Measurements from ENCODE around the gene FRMD5.

The FRMD5 gene

GRCh38 chr15:44163370-44163769 lies 31.7 kb downstream of the FRMD5 start:
- TF ChIP-seq CTCF (IDR thresholded peaks at IDR 0.05; ENCODE audit: low read depth, low read length) = no peak
- DNase-seq (ENCODE audit: extremely low read depth, low read depth) = no peak

- no peak for DNase-seq (ENCODE audit: extremely low read depth, low read depth)
- no peak for TF ChIP-seq CTCF (IDR thresholded peaks at IDR 0.05; ENCODE audit: low read depth, low read length)
These were observed 34.3 kb downstream of the FRMD5 start for GRCh38 chr15:44160796-44161195.

- DNase-seq (ENCODE audit: extremely low read depth, low read depth) = no peak
- TF ChIP-seq CTCF (IDR thresholded peaks at IDR 0.05; ENCODE audit: low read depth, low read length) = no peak
These were observed 35.6 kb downstream of the FRMD5 start for GRCh38 chr15:44159492-44159891.

- no peak for TF ChIP-seq CTCF (IDR thresholded peaks at IDR 0.05; ENCODE audit: low read depth, low read length)
- DNase-seq (ENCODE audit: extremely low read depth, low read depth) = no peak
These were observed 37.0 kb downstream of the FRMD5 start for GRCh38 chr15:44158111-44158510.

GRCh38 chr15:44157679-44158078 lies 37.4 kb downstream of the FRMD5 start:
- no peak for TF ChIP-seq CTCF (IDR thresholded peaks at IDR 0.05; ENCODE audit: low read depth, low read length)
- DNase-seq (ENCODE audit: extremely low read depth, low read depth) = peak; percentile 64

GRCh38 chr15:44153352-44153751 lies 41.7 kb downstream of the FRMD5 start:
- no peak for TF ChIP-seq CTCF (IDR thresholded peaks at IDR 0.05; ENCODE audit: low read depth, low read length)
- no peak for DNase-seq (ENCODE audit: extremely low read depth, low read depth)

GRCh38 chr15:44149224-44149623 lies 45.8 kb downstream of the FRMD5 start:
- TF ChIP-seq CTCF (IDR thresholded peaks at IDR 0.05; ENCODE audit: low read depth, low read length) = no peak
- DNase-seq (ENCODE audit: extremely low read depth, low read depth) = no peak

All from AG09319 (cell line).